Activated CD4-positive, alpha-beta memory T cell treated with anti-CD3 and anti-CD28 coated beads, Interleukin-2, amount 10 ng/mL, durations not matched to agents 7 days and 5 days (primary cell): ENCODE measurements around the gene UCN. TPM values are rescaled to one million over a fixed set of nuclear protein-coding genes. Genes with fewer than 3 reads are reported as not detected.
A peak's percentile ranks its signal among the peaks of the same experiment; 100 is the strongest.
"Not testable (repeated sequence)": the region's sequence is repeated elsewhere in the genome, so short reads cannot be mapped to it uniquely, and the experiment has no call there.

Experiments
- CTCF ChIA-PET: fragments of 350-600 bp; sonication (Branson Sonifier 250); formaldehyde crosslinking; loops from one replicate; lab custom pipeline; 2021; ENCODE audit warnings: antibody characterized with exemption, inconsistent platforms; lab: Charles Lee
- POLR2A ChIA-PET: fragments of 350-600 bp; sonication (Branson Sonifier 250); formaldehyde crosslinking; loops from one replicate; lab custom pipeline; 2021; ENCODE audit warnings: antibody characterized with exemption; lab: Charles Lee
- DNase-seq: peaks from one replicate; pipeline ENCODE4 v3.0.0-alpha.2; 2020
- H3K27ac Mint-ChIP-seq: one replicate; pipeline ENCODE4 v1.8.0; 2021; ENCODE audit warnings: mild to moderate bottlenecking, mixed read lengths
- H3K27me3 Mint-ChIP-seq: one replicate; pipeline ENCODE4 v1.8.0; 2021; ENCODE audit warnings: mixed read lengths
- H3K36me3 Mint-ChIP-seq: one replicate; pipeline ENCODE4 v1.8.0; 2021; ENCODE audit warnings: low read depth, mixed read lengths
- H3K4me1 Mint-ChIP-seq: one replicate; pipeline ENCODE4 v1.8.0; 2021; ENCODE audit warnings: mixed read lengths
- H3K4me3 Mint-ChIP-seq: one replicate; pipeline ENCODE4 v1.8.0; 2021; ENCODE audit warnings: mild to moderate bottlenecking, mixed read lengths
- H3K9me3 Mint-ChIP-seq: one replicate; pipeline ENCODE4 v1.8.0; 2021; ENCODE audit warnings: mixed read lengths
- total RNA-seq, 2 experiments: library from RNA; stranded (reverse); gene quantifications; one replicate each; pipeline ENCODE4 v1.2.3, GENCODE V29; 2021

UCN gene
- total RNA-seq, 2 experiments from 2014 or later = 2.2 to 3.0 TPM

DNA sequence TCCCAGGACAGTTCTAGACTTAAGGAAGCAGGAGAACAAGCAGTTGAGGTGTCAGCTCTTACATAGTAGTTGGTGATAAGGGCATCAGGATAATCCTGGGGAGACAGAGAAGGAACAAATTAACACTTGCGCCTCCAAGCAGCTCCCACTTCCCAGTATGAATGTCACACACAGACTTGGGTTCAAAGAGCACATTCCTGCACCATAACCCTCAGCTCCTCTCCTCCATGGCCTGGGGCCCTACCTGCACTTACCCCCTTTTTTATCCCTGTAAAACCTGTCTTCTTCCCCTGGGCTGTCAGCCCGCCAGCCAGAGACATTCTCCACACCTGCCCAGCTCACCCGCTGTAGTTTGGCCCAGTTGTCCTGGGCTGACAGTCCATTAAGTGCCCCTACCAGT lies 3.9 kb upstream of the UCN start:
- Mint-ChIP-seq H3K4me1 (no peaks in the 10 kb centered on the region), H3K27me3 (peaks cover 2% of the 10 kb centered on the region), H3K4me3 (no peak overlapping the region), H3K27ac (no peak overlapping the region), H3K36me3 (peaks cover 29% of the 10 kb centered on the region), H3K9me3 (no peaks in the 10 kb centered on the region)
- POLR2A ChIA-PET = interaction anchor here (1.2 to 1.5 kb wide), 2 partner anchors 10 to 11 kb away, joined by 4 to 10 read pairs; partner anchors contain the start of gene MPV17
- CTCF ChIA-PET = interaction anchor here (1.0 to 4.4 kb wide), 2 partner anchors 9 to 10 kb away, joined by 3 to 16 read pairs; no protein-coding TSS in a partner anchor
- DNase-seq = no peak

- DNase-seq = no peak
- Mint-ChIP-seq H3K4me1 (peaks cover 4% of the 10 kb centered on the region), H3K4me3 (no peak overlapping the region), H3K27ac (no peak overlapping the region), H3K27me3 (peaks cover 21% of the 10 kb centered on the region), H3K9me3 (no peaks in the 10 kb centered on the region), H3K36me3 (peaks cover 29% of the 10 kb centered on the region)
- ChIA-PET POLR2A (no interaction called here), CTCF (no interaction called here)
These were observed 1.4 kb upstream of the UCN start for GRCh38 chr2:27309651-27310050.

DNA sequence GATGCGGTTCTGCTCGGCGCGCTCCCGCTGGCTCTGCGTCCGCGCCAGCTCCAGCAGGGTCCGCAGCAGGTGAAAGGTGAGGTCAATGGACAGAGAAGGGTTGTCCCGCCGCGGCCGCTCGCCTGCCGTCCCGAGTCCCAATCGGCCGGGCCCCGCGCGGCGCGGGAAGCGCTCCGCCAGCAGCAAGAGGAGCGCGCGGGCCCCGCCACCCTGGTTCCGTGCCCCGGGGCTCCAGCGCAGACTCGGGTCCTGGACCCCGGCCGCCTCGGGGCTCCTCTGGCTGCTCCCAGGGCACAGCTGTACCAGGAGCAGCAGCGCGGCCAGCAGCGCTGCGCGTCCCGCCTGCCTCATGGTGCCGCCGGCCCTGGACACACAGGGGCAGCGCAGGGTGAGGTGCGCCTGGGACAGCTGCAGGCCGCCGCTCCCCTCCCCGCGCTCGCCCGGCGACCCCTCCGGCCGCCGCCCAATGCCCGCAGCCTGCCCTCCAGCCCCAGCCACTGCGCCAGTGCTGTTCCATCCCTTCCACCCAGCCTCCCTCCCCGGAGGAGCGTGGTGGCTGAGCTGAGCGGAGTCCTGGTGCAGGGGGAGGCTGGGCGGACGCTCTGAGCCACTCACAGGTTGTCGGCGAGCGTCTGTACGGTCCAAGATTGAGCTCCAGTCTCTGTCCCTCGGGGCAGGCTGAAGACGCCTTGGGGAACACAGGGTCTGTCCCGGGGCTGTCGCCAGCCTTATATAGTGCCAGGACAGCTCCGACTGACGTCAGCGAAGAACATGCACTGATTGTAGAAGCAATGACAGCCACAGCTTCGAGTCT lies 493 bp downstream of the UCN start:
- POLR2A ChIA-PET = interaction anchor here (1.2 kb wide), 1 partner anchor 15 kb away, joined by 3 read pairs; the partner anchor contains the start of gene MPV17
- peaks cover 29% of the 10 kb centered on the region for H3K36me3 Mint-ChIP-seq
- H3K4me1 Mint-ChIP-seq = peaks cover 8% of the 10 kb centered on the region
- no peak for DNase-seq
- H3K4me3 Mint-ChIP-seq = no peak overlapping the region
- H3K27me3 Mint-ChIP-seq = peaks cover 24% of the 10 kb centered on the region
- CTCF ChIA-PET = no interaction called here
- no peaks in the 10 kb centered on the region for H3K9me3 Mint-ChIP-seq
- no peak overlapping the region for H3K27ac Mint-ChIP-seq

DNA sequence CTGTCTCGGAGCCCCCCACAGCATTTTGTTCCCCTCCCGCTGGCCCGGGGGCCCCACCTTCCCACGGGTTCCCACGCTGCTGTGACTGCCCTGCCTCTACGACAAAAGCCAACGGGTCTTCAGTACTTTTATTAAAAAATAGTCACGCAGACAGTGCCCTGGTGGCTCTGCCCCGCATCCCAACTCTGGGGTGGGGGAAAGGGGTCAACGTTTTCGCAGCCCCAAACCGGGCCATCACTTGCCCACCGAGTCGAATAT lies 1.0 kb downstream of the UCN start:
- Mint-ChIP-seq H3K4me1 (peaks cover 9% of the 10 kb centered on the region), H3K9me3 (no peaks in the 10 kb centered on the region), H3K4me3 (no peak overlapping the region), H3K27ac (no peak overlapping the region), H3K27me3 (peaks cover 24% of the 10 kb centered on the region), H3K36me3 (peaks cover 25% of the 10 kb centered on the region)
- ChIA-PET POLR2A (interaction anchor here (1.2 kb wide), 1 partner anchor 15 kb away, joined by 3 read pairs; the partner anchor contains the start of gene MPV17), CTCF (no interaction called here)
- DNase-seq = no peak

- CTCF ChIA-PET = interaction anchor here (4.4 kb wide), 1 partner anchor 207 kb away, joined by 46 read pairs; no protein-coding TSS in a partner anchor
- peaks cover 9% of the 10 kb centered on the region for H3K4me1 Mint-ChIP-seq
- POLR2A ChIA-PET = interaction anchor here (1.0 kb wide), 1 partner anchor 16 kb away, joined by 4 read pairs; the partner anchor contains the start of gene MPV17
- H3K36me3 Mint-ChIP-seq = peaks cover 21% of the 10 kb centered on the region
- H3K27me3 Mint-ChIP-seq = peaks cover 24% of the 10 kb centered on the region
- H3K27ac Mint-ChIP-seq = no peak overlapping the region
- no peaks in the 10 kb centered on the region for H3K9me3 Mint-ChIP-seq
- DNase-seq = peak; percentile 30
- H3K4me3 Mint-ChIP-seq = peak overlapping the region; percentile 32
These were observed 1.5 kb downstream of the UCN start for GRCh38 chr2:27306573-27307286.

GRCh38 chr2:27306136-27306535 lies 2.1 kb downstream of the UCN start:
- H3K27me3 Mint-ChIP-seq = peaks cover 24% of the 10 kb centered on the region
- H3K9me3 Mint-ChIP-seq = no peaks in the 10 kb centered on the region
- no peak overlapping the region for H3K27ac Mint-ChIP-seq
- H3K4me3 Mint-ChIP-seq = peak overlapping the region; percentile 32
- DNase-seq = no peak
- CTCF ChIA-PET = interaction anchor here (2.1 to 4.4 kb wide), 2 partner anchors 26 to 207 kb away, joined by 9 to 46 read pairs; no protein-coding TSS in a partner anchor
- POLR2A ChIA-PET = interaction anchor here (1.0 kb wide), 1 partner anchor 16 kb away, joined by 4 read pairs; the partner anchor contains the start of gene MPV17
- H3K4me1 Mint-ChIP-seq = peaks cover 9% of the 10 kb centered on the region
- H3K36me3 Mint-ChIP-seq = peaks cover 15% of the 10 kb centered on the region

- CTCF ChIA-PET = interaction anchor here (1.0 to 4.4 kb wide), 3 partner anchors 26 to 206 kb away, joined by 3 to 46 read pairs (median 9); no protein-coding TSS in a partner anchor
- POLR2A ChIA-PET = no interaction called here
- H3K36me3 Mint-ChIP-seq = peaks cover 14% of the 10 kb centered on the region
- no peak overlapping the region for H3K4me3 Mint-ChIP-seq
- DNase-seq = no peak
- no peak overlapping the region for H3K27ac Mint-ChIP-seq
- H3K9me3 Mint-ChIP-seq = no peaks in the 10 kb centered on the region
- peaks cover 9% of the 10 kb centered on the region for H3K4me1 Mint-ChIP-seq
- peaks cover 26% of the 10 kb centered on the region for H3K27me3 Mint-ChIP-seq
These were observed 2.7 kb downstream of the UCN start for GRCh38 chr2:27305516-27305915.

DNA sequence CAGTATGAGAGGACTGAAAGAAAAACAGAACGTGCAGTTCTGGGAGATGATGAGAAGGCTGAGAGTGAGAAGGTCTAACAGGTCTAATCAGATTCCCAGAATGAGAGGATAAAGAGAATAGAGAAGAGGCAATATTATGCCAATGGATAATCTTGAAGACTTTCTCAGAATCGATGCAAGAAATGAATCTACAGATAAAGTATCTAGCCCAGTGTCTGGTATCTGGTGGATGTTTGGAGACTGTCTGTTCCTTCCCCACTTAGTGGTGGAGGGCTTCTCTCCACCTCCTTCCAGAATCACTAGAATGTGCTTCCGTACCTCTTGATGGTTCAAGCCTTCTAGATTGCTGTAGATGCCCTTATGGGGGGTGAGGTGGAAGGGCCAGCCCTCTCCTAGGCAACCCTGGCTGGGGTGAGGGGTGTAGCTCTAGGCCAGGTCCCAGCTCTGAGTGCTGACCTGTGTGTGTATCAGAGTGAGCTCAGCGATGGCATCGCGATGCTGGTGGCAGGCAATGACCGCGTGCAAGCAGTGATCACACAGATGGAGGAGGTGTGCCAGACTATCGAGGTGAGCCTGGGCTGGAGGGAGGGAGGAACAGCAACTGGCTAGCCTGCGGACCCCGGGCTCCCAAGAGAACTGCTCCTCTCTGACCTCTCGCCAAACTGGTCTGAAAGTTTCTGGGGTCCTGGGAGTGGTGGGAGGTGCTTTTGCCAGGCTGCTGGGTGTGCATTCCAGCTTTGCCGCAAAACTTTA lies 3.6 kb downstream of the UCN start:
- Mint-ChIP-seq H3K36me3 (peaks cover 8% of the 10 kb centered on the region), H3K4me1 (peaks cover 9% of the 10 kb centered on the region), H3K27me3 (peaks cover 26% of the 10 kb centered on the region), H3K4me3 (no peak overlapping the region), H3K9me3 (no peaks in the 10 kb centered on the region), H3K27ac (peak overlapping the region; percentile 26)
- ChIA-PET CTCF (interaction anchor here (0.8 to 4.4 kb wide), 4 partner anchors 8 to 205 kb away, joined by 3 to 46 read pairs (median 6); no protein-coding TSS in a partner anchor), POLR2A (no interaction called here)
- DNase-seq = no peak

GRCh38 chr2:27303093-27304025 lies 4.9 kb downstream of the UCN start:
- Mint-ChIP-seq H3K27me3 (peaks cover 26% of the 10 kb centered on the region), H3K27ac (no peak overlapping the region), H3K4me1 (peaks cover 9% of the 10 kb centered on the region), H3K36me3 (no peaks in the 10 kb centered on the region), H3K4me3 (peak overlapping the region; percentile 41), H3K9me3 (no peaks in the 10 kb centered on the region)
- ChIA-PET CTCF (interaction anchor here (0.6 to 4.4 kb wide), 48 partner anchors 9 to 457 kb away, joined by 3 to 48 read pairs (median 5); partner anchors contain the start of genes ABHD1, AGBL5, CAD and MPV17), POLR2A (interaction anchor here (1.1 to 1.6 kb wide), 5 partner anchors 9 to 252 kb away, joined by 3 to 4 read pairs (median 3); partner anchors contain the start of genes AGBL5, ATRAID and SLC5A6)
- DNase-seq = peak; percentile 51

GRCh38 chr2:27300606-27301005 lies 7.6 kb downstream of the UCN start:
- CTCF ChIA-PET = interaction anchor here (2.4 to 4.3 kb wide), 2 partner anchors 9 to 20 kb away, joined by 9 to 48 read pairs; no protein-coding TSS in a partner anchor
- H3K4me1 Mint-ChIP-seq, H3K27ac Mint-ChIP-seq, DNase-seq, H3K36me3 Mint-ChIP-seq, POLR2A ChIA-PET, H3K4me3 Mint-ChIP-seq, H3K9me3 Mint-ChIP-seq: not testable (repeated sequence)
- H3K27me3 Mint-ChIP-seq = peaks cover 19% of the 10 kb centered on the region

GRCh38 chr2:27298391-27299080 lies 9.7 kb downstream of the UCN start:
- Mint-ChIP-seq H3K4me1 (peaks cover 5% of the 10 kb centered on the region), H3K4me3 (no peak overlapping the region), H3K36me3 (no peaks in the 10 kb centered on the region), H3K27ac (no peak overlapping the region), H3K27me3 (peaks cover 7% of the 10 kb centered on the region), H3K9me3 (no peaks in the 10 kb centered on the region)
- DNase-seq = no peak
- ChIA-PET CTCF (interaction anchor here (1.0 to 2.4 kb wide), 3 partner anchors 15 to 18 kb away, joined by 3 to 9 read pairs (median 4); no protein-coding TSS in a partner anchor), POLR2A (no interaction called here)
